Inferior parietal cortex (tissue), 1 donor: Measurements from ENCODE around the gene APBB1IP.

Experiments used
- DNase-seq: peaks from one replicate; pipeline ENCODE4 v3.0.0-alpha.2; 2016; ENCODE audit errors: extremely low spot score

APBB1IP gene

DNA sequence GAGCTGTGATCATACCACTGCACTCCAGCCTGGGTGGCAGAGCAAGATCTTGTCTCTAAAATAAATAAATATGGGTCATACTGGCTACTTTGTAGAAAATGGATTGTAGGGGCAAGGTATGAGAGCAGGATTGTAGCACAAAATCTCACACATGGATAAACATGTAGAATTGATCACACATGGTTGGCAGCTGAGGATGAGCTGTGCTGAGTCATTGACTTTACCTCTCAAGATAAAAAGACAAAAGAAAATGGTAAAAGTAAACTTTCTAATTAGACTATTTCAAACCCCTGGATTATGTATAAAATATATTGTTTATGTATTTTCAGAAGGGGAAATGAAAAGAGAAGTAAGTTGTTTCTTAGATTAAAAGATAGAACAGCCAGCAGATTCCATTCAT, 69.3 kb downstream of the APBB1IP start:
- DNase-seq, result no peak

DNA sequence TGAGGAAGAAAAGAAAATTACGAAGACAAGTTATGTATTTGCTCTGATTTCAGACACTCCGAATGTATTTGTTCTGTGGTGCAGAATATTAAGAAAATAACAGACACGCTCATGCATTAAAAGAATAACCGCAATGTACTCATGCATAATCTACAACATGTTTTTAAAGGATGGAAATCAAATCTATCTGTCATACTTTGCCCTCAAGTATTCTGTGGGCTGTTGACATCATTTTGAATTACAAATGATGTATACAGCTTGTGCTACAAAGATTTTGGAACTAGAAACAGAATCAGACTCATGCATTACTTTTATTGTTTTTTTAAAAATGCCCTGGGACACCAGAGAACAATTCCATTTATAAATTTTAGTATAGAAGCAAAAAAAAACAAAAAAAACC, 69.9 kb downstream of the APBB1IP start:
- no peak for DNase-seq

DNA sequence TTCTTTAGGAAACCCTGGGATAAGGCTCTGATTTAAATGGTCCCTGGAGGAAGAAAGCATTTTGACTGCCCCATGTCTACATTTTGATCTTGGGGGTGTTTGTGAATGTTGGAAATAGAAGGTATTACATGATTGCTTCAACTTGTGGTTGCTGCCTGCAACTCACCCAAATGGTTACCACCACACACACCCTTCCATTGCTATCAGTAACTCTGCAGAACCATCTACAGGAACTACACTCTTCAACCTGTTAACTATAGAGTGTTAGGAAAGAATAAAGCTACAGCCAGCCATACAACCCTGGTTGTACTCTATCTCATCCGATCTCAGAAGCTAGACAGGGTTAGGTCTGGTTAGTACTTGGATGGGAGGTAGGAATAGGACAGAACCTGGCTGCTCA, 71.2 kb downstream of the APBB1IP start:
- no peak for DNase-seq

DNA sequence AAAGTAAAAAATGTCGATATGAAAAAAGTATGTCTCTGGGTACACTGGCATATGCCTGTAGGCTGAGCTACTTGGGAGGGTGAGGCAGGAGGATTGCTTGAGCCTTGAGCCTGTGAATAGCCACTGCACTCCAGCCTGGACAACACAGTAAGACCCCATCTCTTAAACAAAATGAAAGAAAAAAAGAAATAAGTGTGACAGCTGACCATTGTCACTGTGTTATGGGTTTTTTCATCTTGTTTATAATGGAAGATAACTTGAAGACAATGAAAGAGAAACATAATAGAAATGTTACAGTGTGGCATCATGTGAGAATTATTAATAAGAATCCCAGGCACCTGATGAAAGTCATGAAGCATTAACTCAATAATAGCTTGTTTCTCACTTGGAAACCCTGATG, 75.0 kb downstream of the APBB1IP start:
- DNase-seq, result no peak

DNA sequence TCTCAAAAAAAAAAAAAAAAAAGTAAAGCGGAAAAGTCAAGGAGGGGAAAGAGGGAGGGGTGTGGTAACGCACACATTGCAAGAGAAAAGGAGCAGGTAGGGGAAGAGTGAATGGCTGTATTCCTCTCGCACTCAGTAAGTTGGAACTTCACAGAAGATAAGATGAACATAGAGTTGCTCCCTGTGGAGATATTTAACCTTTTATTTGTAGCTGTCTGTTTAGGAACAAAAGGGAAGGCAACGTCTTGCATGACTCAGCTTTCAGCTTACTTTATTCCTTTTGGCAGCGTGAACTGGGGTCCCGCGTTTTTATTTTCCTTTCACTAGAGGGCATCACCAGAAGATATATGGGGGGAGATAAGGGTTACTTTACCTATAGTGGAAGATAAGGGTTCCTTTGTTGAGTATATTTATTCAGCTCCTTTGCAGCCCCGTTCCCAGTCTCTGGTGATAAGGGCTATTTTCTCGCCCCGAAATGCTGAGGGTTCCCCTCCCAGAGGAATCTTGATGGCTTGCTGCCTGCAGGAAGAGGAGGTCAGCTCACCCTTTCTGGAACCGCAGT, 78.5 kb downstream of the APBB1IP start:
- DNase-seq, result no peak

DNA sequence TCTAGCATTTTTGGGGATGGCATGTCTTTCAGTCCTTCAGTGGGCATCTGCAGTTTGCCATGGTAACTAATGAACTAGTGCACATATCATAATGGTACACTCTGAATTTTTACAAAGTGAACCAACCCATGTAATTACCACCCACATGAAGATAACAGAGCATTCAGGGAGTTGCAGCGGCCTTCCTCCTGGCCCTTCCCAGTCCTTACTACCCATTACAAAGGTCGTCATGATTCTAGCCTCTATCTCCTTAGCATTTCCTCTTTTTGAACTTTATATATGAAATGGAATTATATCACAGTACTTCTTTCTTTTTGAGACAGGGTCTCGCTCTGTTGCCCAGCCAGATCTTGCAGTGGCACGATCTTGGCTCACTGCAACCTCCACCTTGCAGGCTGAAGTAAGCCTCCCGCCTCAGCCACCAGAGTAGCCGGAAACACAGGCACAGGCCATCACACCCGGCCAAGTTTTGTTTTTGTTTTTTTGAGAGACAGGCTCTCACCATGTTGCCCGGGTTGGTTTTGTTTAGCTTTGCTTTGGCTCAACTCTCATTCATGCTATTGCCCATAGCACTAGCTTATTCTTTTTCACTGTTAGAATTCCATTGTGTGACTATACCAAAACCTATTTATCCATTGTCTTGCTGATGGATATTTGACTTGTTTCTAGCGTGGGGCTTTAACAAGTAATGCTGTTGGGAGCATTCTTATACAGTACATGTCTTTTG, 79.2 kb downstream of the APBB1IP start:
- DNase-seq, result no peak

DNA sequence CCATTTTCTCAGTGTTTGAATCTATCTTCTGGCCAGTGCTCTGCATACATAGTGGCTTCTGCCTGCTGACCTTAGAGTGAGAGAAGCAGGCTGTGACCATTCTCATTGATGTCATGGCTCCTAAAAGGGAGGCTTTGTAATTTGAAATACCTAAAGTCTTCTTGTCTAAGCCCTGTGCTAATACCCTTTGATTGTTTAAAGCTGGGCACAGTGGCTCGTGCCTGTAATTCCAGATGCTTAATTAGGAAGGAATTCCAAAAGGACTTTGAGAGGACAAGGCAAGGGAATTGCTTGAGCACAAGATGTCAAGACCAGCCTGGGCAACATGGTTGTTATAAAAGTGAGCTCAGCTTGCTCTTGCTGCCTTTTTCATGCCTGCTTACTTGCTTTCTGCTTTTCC, 81.7 kb downstream of the APBB1IP start:
- no peak for DNase-seq

DNA sequence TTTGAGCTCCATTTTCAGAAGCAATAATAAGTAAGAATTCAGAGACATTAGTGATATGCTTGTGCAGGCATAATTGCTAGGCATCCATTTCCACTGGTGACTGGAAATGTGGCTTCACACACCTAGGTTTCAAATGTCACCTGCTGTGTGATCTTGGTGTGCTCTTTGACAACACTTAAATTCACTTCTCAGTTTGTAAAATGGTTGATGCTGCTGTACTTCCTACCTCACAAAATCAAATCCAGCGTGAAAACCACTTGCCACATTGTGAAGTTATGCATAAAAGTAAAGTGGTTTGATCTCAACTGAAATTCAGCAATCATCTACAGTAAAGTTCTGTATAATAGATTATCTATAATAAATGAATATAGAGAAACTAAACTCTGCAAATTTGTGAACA, 82.4 kb downstream of the APBB1IP start:
- DNase-seq, result no peak

DNA sequence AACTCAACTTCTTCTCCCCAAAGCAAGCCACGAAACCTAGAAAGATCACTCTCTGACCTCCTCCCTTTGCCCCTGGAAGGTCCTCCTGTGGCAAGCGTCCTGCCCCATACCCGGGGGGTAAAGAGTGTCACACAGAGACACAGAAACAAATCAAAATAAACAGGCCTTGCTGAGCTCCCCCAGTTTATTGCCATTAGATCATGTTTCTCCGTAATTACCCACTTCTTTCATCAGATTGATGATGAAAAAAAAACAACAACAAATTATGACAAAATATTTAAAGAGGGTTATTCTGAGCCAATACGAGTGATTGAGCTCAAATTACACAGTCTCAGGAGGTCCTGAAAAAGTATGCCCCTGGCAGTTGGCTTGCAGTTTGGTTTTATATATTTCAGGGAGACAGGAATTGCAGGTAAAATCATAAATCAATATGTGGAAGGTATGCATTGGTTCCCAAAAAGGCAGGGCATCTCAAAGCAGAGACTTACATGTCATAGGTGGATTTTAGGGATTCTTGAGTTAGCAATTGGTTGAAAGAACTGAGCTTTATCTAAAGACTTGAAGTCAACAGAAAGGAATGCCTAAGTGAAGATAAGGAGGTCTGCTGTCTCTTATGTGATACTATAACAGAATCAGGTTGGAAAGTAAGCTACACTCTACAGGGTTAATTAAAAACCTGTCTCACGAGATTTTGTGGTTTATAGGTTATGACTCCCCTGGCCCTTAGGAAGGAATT, 86.2 kb downstream of the APBB1IP start:
- DNase-seq, result no peak

DNA sequence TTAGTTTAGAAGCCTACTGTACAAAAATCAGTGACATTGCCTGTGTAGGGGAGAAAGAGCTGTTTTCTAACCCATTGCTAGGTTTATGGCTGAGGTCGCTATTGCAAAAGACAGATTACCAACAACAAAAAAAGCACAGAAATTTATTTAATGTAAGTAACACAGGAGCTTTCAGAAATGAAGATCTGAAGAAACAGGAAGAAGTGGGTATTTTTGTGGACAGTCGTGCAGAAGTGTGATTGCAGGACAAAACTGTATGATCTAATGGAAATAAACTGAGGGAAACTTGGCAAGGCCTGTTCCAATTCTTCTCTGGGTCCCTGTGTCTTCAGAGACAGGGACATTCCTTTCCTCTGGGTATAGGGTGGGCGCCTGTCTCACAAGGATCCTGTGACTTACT, 87.4 kb downstream of the APBB1IP start:
- DNase-seq, result no peak

DNA sequence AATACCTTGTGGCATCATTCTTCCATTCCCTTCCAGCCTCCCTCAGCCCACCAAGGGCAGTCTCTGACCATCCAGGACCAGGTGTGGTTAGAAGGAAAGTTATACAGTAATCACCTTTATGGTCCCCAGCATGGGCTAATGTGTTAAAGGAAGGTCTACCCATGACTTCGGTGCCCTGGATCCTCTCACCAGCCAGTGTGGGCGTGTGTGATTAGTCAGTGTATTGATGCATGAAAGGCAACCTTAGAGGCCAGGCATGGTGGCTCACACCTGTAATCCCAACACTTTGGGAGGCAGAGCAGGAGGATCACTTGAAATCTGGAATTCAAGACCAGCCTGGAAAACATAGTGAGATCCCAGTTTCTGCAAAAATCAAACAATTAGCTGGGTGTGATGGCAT, 88.9 kb downstream of the APBB1IP start:
- DNase-seq, result no peak

DNA sequence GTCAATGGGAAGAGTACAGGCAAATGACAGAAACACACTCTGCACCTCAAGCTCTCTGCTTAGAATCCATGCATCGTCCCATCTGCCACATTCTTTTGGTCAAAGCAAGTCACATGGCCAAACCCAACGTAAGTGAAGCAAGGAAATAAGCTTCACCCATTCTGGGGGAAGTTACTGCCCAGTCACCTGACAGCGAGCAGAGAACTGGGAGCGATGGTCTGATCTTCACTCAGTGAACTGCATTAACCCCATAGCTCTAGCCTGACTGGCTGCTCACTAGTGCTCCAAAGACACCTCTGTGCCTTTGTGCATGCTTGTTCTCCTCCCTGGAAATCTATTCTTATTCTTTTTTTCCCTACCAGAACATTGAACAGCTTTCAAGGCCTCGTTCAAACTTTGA, 89.9 kb downstream of the APBB1IP start:
- DNase-seq, result no peak

DNA sequence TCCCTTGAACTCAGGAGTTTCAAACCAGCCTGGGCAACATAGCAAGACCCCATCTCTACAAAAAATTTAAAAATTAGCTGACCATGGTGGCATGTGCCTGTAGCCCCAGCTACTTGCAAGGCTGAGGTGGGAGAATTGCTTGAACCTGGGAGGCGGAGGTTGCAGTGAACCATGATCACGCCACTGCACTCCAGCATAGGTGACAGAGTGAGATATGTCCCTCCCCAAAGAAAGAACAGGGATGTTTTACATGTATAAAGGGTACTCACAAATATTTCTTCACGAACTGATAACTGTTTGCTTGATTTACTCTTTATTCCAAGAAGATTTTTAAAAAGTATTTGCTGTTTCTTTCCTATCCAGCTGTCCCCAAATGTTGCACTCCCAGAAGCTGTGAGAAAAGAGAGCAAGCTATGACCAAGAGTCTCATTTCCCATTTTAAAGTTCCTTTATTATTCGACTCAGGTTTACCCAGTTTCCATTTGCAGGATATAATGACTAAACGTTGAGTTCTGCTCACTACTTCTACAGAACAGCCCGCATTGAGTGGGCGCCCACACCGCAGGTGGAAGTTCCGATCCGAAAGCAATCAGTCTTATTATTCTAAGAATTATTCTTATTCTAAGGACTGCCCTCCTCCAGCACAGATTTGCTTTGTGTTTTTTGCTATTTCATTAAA, 90.7 kb downstream of the APBB1IP start:
- no peak for DNase-seq

DNA sequence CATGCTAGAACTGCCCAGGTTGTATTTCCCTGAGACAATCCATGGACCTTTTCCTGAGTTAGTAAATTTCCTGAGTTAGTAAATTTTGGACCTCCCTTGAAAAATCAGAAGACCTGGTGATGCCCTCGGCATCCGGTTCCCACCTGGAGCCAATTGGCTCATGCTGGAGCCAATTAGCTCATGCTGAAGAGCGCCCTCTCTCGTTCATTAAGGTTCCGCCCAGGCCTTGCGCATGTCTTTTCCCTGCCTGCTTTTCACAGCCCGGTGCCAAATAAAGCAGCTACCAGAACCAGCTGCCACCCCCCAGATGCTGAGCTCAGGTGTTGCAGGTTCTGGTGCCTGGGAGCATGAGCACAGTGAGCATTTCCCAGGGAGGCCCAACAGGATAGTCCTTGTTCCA, 96.2 kb downstream of the APBB1IP start:
- no peak for DNase-seq

DNA sequence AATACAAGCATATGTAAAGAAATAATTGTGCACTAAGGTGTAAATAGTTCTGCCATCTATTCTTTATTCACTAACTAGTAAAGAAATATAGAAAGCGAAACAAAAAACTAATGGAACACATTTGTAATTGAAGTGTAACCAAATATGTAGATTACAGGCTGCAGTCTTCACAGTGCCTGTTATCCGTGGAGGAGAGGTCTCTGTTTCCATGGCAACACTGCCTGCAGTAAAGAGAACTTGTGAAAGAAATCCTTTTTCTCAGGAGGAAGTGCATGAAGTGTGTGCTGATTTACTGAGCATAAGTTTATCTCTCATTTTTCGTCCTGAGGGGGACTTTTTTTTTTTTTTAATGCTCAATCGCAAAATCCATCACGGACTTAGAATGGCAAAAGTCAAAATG, 102.5 kb downstream of the APBB1IP start:
- DNase-seq, result no peak

DNA sequence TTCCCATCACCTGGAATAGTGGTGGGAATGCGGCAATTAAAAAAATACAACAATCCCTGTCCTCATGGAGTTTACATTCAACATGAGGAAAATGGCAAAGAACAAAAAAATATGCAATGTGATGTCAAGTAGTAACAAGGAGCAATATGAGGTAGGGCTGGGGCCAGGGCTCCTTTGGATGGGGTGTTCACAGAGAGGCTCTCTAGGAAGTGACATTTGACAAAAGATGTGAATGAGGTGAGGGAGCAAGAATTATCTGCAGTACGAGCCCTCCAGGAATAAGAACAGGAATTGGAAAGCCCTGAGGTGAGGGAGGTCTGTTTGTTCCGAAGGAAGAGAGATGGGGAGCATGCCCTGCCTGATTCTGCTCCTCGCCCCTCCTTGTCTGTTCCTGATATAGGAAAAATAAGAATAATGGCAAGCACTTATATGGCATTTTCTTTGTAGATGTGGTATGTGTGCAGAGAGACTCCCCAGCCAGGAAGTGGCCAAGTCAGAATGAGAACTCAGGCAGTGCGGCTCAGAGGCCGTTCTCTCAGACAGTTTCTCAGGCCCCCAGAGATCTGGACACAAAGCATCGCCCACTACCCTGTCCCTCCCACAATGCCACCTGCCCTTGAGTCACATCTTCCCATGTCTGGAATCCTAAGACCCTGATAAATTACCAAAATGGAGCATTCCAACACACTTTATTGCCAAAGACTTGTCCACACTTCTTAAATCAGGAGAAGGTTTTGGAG, 105.6 kb downstream of the APBB1IP start:
- DNase-seq, result no peak

DNA sequence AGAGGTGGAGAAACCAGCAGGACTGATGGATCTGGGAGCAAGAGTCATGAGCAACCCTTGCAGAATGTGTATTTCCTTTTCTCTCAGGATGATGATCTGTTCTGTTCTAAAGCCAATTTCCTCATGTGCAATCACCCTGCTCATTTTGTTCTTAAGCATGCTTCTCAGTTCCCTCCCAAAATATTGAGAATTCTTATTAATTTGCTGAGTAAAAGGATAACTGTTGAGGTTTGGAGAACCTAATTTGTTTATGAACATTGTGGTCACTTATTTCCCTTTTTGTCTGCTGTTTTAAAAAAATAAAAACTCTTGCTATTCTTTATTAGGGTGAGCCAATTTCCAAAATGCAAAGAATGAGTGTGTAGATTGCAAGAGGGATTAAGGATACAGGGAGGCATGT, 106.8 kb downstream of the APBB1IP start:
- DNase-seq, result no peak

DNA sequence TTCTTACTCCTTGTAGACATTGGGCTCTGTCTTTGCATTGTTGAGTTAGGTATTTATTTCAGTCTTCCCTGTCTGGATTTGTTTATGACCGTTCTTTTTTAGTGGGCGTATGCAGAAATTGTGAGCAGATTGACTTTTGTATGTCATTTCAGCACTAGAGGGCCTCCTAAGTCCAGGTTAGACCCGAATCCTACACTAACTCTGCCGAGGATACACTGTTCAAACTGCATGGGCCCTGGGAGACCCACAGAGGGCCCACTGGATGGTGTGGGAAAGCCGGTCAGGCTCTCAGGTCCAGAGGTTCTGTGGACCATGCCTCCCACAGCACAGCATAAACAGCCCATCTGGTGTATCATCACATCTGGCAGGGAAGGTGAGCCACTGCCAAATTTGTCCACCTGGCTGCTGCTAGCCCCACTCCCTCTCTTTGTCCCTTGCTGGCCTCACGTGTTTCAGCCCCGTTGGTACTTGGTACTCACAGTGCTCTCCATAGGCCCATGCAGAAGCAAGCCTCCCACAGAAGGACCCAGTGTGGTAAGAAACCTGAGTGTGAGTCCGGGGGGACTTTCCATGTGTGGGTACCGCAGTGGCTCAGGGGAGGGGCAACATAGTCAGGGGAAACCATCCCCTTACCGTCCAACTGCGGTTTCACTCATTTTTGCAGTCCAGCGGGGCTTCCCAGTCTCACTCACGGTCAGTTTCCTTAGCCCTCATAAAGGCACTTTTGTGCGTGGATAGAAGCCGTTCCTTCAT, 112.8 kb downstream of the APBB1IP start:
- no peak for DNase-seq

DNA sequence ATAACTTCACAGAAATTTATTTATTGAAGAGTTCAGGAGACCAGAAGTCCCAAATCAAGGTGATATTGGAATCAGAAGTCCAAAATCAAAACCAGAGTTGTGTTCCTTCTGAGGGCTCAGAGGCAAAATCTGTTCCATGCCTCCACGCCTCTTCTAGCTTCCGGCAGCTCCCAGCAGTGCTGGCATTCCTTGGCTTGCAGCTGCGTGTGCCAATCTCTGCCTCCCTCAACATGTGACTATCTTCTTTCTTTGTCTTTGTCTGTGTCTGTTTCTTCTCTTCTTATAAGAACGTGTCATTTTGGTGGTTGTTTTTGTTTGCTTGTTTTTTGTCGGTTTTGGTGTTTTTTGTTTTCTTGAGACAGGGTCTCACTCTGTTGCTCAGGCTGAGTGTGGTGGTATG, 116.1 kb downstream of the APBB1IP start:
- no peak for DNase-seq

DNA sequence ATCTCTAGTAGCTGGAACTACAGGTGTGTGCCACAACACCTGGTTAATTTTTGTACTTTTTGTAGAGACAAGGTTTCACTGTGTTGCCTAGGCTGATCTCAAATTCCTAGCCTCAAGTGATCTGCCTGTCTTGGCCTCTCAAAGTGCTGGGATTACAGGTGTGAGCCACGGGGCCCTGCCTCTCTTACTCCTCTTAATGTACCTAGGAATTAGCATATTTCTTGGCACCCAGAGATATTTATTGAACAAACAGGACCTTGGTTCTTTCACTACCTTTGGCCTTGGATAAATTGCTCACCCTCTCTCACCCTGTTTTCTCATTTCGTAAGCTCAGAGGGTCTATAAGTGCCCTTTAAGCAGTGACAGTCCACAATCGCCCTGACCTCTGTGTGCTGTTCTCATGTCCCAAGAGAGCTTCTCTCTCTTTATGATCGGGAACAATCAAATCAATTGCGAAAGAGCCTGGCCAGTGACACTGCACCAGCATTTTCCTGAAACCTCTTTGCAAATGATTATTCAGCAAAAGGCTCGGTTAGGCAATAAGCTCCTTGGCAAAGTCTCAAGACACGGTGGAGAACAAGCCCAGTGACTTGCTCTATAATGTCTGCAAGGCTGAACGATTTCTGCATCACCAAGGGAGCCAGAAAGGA, 117.7 kb downstream of the APBB1IP start:
- no peak for DNase-seq
